NCI-H2227 treated with DMSO at 0.1 percent for 48 hours (cell line): Measurements from ENCODE around the gene ZNF138.
"Not testable (repeated sequence)": the region's sequence is repeated elsewhere in the genome, so short reads cannot be mapped to it uniquely, and the experiment has no call there.

Source experiments
- DNase-seq: peaks from one replicate; lab custom pipeline; 2025; lab: John Stamatoyannopoulos, UW

ZNF138 gene

GRCh38 chr7:64794171-64794844, at the start of gene ZNF138:
Gene ZNF138 (plus strand): TSS chr7:64794428. CDS start chr7:64794569, 141 bp downstream.
- peak; percentile 96 for DNase-seq

DNA sequence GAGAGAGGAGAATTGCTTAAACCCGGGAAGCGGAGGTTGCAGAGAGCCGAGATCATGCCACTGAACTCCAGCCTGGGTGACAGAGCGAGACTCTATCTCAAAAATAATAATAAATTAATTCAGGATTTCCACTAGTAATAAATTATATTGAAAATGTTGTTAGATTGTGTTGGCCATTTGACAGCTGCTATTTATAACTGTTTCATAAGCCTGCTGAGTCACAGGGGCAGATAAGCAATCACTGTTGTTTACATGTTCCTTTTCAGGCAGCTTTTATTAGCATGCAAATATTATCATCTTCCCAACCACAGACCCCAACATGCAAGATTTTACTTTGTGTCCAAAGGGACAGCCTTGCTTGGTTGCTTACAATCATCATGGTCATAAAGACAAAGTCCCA, 49.5 kb upstream of the ZNF138 start:
- no peak for DNase-seq

- DNase-seq = no peak
Observed at GRCh38 chr7:64747802-64748201, 46.4 kb upstream of the ZNF138 start.

DNA sequence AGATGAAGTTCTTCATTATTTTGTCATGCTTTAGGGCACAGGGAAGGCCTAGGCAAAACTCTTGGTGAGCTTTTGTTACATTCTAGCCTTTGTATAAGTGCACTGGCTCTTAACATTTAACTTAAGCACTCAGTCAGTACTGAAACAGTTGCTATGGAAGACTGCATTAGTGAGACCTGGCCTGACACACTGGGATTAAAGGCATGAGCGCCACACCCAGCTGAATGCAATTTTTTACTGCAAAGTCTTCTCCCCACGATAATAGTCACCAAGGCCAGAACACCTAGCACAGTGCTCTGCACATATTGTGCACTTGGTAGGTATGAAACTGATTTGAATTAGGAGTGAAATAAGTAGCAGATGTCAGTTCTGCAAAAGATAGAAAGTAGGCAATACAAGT, 41.2 kb upstream of the ZNF138 start:
- no peak for DNase-seq

DNA sequence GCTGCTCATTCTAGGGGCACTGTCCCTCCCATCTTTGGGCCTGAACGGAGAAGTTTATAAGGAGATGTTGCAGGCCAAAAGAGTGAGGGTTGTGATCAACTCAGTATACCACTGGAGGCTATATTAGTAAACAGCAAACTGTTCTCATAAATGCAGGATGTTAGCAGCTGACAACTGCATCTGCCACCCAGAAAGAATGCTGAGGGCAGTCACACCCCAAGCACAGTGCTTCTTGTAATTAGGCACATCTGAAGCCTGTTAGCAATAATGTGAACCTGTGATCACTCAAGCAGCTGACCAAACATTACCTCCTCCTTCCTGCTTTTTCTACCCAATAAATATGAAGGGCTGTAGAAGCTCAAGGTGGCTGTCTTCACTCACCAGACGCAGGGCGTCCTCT, 38.4 kb upstream of the ZNF138 start:
- DNase-seq = no peak

- DNase-seq = no peak
Observed at GRCh38 chr7:64758151-64758550, 36.1 kb upstream of the ZNF138 start.

DNA sequence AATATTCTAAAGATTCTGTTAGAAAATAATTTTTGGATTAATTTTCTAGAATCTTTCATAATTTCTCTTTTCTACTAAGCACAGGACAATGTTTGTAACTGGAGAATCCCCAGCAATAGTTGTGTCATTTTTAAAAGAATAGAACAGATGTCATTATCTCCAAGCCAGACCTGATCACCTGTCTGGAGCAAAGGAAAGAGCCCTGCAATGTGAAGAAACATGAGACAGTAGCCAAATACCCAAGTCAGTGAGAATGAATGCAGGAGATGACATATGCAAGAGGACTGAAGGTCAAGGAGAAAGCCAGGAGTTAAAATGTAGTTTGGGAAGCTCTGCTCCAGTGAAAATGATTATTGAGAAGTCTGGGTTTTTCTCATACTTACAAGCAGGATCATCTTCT, 25.4 kb upstream of the ZNF138 start:
- DNase-seq = no peak

GRCh38 chr7:64774204-64774842, 19.9 kb upstream of the ZNF138 start:
- no peak for DNase-seq

DNA sequence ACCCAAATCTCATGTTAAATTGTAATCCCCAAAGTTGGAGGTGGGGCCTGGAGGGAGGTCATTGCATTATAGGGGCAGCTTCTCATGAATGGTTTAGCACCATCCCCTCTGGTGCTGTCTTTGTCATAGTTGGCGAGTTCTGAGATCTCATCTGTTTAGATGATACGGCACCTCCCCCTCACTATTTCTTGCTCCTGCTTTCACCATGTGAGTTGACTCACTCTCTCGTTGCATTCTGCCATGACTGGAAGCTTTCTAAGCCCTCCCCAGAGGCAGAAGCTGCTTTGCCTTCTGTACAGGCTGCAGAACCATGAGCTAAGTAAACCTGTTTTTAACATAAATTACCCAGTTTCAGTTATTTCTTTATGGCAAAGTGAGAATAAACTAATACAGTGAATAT, 18.9 kb upstream of the ZNF138 start:
- DNase-seq = no peak

DNA sequence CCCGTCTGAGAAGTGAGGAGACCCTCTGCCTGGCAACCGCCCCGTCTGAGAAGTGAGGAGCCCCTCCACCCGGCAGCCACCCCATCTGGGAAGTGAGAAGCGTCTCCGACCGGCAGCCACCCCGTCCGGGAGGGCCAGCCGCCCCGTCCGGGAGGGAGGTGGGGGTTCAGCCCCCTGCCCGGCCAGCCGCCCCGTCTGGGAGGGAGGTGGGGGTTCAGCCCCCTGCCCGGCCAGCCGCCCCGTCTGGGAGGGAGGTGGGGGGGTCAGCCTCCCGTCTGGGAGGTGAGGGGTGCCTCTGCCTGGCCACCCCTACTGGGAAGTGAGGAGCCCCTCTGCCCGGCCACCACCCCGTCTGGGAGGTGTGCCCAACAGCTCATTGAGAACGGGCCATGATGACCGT, 9.4 kb upstream of the ZNF138 start:
- not testable (repeated sequence) for DNase-seq

DNA sequence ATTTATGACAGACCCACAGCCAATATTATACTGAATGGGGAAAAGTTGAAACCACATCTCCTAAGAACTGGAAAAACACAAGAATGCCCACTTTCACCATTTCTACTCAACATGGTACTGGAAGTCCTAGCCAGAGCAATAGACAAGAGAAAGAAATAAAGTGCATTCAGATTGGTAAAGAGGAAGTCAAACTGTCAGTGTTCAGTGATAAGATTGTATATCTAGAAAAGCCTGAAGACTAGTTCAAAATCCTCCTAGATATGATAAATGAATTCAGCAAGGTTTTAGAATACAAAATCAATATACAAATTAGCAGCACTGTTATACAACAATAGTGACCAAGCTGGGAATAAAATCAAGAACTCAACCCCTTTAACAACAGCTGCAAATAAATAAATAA, 6.9 kb upstream of the ZNF138 start:
- DNase-seq = no peak

- not testable (repeated sequence) for DNase-seq
Observed at GRCh38 chr7:64789241-64789640, 5.0 kb upstream of the ZNF138 start.

DNA sequence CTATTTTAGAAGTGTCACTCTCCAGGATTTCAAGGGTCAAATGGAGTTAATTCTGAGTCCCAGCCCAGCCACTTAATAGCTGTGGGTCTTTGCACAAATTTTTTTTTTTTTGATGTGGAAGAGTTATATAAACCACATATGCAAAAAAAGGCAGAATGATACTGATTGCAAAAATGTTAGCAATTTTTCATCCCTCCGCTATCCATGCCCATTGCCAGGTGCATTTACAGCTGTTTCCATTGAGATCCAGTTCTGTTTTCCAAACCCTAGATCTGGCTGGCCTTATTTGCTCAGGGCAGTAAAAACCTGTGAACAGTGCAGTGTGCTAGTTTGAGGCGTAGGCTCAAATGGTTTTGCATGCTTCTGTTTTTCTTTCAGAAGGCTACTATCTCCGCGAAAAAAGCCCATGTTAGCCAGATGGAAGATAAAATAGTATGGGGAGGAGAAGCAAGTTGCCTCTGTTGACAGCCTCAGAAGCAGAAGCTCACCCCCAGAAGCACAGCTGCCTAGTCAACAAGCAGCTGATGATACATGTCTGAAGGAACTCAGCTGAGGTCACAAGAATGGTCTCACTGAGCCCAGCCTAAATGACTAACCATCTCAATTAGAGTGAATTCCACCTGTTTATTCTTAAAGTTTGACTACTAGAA, 997 bp upstream of the ZNF138 start:
- DNase-seq = no peak

DNA sequence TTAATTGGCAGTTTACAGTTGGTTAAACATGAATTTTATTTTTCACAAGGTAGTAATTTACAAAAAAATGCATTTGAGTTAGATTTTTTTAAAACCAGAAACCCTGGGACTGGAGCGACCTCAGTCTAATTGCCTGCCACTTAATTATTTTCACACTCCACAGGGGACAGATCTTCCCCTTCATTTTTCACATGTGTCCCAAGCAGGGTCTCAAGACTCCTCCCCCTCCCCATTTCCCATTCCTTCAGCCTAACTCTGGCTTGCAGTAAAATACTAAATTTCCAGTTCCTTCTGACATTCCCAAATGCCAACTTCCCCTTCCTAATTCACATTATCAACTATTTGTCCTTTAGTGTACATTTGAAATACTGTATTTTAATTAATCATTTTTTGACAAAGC, 948 bp downstream of the ZNF138 start:
- DNase-seq = no peak

GRCh38 chr7:64799169-64799568, 4.9 kb downstream of the ZNF138 start:
- not testable (repeated sequence) for DNase-seq

- no peak for DNase-seq
Observed at GRCh38 chr7:64802699-64803098, 8.5 kb downstream of the ZNF138 start.

DNA sequence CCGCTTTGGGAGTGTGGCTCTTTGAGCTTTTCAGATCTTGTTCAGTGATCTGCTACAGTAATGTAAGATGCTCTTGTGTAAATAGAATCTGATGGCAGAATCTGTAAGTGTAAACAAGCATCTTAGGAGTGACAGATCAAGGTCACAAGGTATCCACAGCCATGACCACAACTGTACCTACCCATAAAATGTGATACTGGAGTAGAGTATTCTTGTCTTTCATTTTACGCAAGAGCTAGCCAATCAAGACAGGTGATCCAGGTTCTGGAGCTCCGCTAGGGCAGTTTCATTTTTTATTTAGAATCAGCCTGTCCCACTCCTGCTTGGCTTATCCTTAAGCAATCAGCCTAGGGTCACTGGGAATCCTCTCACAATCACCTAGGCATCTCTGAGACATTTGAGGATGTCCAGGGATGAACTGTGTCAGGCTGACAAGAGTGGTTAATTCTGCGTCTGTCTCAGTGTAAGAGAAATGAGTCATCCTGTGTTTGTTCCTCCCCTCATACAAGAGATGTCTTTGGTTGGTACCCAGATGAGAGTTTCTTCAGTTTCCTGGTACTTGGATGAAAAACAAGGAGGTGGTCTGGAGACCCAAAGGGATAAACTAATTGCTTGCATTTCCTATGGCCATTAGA, 13.6 kb downstream of the ZNF138 start:
- DNase-seq = no peak

- DNase-seq = no peak
Observed at GRCh38 chr7:64811767-64812166, 17.5 kb downstream of the ZNF138 start.

DNA sequence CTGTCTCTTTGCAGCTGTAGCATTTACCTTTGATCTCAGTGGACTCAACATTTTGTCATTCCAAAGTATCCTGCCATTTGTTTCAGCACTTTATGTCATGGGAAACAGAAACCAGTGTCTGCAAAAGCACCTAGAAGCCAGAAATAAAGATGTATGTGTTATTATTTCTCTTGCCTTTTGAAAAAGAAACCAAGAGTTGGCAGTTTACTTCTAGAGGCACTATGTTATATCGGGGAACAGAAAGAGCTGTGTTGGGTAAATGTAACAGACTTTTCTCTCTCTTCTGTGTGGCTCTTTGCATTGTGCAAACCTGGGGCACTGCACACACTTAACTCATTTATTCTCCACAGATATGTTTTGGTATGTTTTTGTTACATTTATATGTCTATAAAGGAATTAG, 36.7 kb downstream of the ZNF138 start:
- DNase-seq = no peak

DNA sequence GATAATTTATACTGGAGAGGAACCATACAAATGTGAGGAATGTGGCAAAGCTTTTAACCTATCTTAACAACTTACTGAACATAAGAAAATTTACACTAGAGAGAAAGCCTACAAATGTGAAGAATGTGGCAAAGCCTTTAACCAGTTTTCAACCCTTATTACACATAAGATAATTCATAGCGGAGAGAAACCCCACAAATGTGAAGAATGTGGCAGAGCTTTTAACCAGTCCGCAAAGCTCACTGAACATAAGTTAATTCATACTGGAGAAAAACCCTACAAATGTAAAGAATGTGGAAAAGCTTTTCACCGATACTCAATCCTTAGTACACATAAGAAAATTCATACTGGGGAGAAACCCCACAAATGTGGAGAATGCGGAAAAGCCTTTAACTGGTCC, 37.9 kb downstream of the ZNF138 start:
- DNase-seq = no peak

- DNase-seq = no peak
Observed at GRCh38 chr7:64834989-64835388, 40.8 kb downstream of the ZNF138 start.

DNA sequence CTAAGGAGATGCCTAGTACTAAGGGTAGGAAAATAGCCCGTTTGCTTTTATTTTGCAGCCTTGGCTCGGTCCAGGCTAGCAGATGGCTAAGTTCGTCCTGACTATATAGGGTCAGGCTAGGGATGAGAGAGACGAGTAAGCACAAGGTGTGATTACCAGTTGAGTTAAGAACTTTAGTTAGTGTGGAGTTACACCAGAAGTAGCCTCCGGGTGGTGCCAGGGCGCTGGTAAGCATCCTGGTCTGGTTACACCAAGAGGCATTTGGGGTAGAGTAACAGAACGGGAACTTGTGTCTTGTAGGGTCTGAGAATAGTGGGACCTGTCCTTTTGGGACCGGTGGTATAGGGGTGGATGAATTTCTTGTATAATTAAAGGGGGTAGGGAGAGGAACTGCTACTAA, 41.6 kb downstream of the ZNF138 start:
- not testable (repeated sequence) for DNase-seq

DNA sequence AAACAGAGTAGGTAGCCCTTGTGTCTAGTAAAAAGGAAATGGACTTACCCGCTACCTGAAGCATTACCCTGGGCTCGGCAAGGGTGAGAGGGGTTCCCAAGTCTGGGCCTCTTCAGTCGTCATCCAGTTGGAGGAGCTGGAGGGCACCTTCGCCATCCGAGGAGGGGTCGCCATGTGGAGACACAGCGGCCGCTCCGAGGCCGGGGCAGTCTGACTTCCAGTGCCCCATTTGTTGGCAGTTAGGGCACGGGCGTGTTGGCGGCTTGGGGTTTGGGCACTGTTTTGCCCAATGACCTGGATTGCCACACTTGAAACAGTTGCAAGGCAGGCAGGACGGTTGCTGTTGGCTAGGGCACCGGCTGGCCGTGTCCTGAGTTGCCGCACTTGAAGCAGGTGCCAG, 43.8 kb downstream of the ZNF138 start:
- DNase-seq = not testable (repeated sequence)
